ENCODE results near the gene ATXN2. TPM values are rescaled to one million over a fixed set of nuclear protein-coding genes. Genes with fewer than 3 reads are reported as not detected.
A peak's percentile ranks its signal among the peaks of the same experiment; 100 is the strongest.
"Not testable (repeated sequence)": the region's sequence is repeated elsewhere in the genome, so short reads cannot be mapped to it uniquely, and the experiment has no call there.

ATXN2 gene
- total RNA-seq, 1 experiment from 2014 or later = 12.8 TPM

DNA sequence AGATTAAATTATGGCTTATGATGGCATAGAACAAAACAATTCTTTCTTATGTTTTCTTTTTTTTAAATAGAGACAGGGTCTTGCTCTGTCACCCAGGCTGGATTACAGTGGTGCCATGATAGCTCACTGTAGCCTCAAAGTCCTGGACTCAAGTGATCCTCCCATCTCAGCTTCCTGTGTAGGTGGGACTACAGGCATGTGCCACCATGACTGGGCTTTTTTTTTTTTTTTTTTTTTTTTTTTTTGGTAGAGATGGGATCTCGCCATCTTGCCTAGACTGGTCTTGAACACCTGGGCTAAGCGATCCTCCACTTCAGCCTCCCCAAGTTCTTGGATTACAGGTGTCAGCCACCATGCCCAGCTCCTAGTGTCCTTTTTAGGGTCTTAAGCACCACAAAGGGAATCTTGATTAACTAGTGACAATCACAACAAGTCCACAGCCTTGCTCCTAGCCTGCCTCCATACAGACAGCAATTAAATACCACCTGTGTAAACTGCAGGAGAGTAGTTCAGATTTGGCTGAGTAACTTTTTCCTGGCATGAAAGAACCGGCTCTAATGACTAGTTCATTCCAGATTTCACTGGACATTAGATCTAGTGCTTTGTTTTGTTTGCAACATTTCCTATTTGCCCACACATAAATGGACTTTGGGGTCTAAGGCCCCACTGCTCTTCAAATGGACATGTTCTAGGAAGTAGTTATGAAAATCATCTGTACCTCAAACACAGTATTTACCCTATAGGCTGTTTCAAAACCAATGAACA, 131.8 kb downstream of the ATXN2 start:
- in situ Hi-C loops (cut with HindIII; ENCODE audit: low pct_unique_long_range_greater_than_20kb, low sequenced_read_pairs) = no loop called here
- peak; percentile 29 for DNase-seq (ENCODE audit: low read depth, low spot score)

DNA sequence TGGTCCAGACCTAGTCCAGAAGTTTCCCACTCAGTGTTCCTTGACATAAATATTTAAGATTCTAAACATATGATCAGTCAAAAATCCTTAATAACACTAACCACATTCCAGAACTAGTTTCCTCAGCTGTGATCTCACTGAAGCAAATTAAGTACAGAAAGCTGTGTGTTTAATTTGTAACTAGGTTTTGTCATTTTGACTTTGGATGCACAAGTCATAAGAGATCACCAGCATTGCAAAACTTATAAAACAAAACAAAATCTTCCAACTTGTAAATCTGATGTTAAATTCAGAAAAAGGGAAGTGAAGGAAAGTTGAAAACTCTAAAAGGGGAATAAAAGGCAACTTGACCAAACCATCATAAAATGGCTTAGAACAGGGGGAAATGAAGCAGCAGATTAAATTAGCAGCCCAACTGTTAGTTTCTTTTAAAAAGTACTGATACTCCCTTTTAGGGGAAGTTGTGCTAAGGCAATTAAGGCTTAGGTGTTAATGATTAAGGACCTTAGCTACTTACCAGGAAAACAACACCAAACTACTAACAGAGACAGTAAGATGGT, 136.8 kb downstream of the ATXN2 start:
- in situ Hi-C loops (cut with HindIII; ENCODE audit: low pct_unique_long_range_greater_than_20kb, low sequenced_read_pairs) = no loop called here
- no peak for DNase-seq (ENCODE audit: low read depth, low spot score)

DNA sequence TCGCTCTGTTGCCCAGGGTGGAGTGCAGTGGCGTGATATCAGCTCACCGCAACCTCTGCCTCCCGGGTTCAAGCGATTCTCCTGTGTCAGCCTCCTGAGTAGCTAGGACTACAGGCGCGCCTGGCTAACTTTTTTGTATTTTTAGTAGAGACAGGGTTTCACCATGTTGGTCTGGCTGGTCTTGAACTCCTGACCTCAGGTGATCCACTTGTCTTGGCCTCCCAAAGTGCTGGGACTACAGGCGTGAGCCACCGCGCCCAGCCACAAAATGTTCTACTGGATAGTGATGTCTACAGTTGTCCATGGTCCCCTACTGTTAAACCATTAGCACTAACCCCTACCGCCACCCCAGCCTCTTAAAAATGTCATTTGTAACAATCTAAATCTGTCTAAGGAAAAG, 139.0 kb downstream of the ATXN2 start:
- in situ Hi-C loops (cut with HindIII; ENCODE audit: low pct_unique_long_range_greater_than_20kb, low sequenced_read_pairs); DNase-seq (ENCODE audit: low read depth, low spot score): not testable (repeated sequence)

DNA sequence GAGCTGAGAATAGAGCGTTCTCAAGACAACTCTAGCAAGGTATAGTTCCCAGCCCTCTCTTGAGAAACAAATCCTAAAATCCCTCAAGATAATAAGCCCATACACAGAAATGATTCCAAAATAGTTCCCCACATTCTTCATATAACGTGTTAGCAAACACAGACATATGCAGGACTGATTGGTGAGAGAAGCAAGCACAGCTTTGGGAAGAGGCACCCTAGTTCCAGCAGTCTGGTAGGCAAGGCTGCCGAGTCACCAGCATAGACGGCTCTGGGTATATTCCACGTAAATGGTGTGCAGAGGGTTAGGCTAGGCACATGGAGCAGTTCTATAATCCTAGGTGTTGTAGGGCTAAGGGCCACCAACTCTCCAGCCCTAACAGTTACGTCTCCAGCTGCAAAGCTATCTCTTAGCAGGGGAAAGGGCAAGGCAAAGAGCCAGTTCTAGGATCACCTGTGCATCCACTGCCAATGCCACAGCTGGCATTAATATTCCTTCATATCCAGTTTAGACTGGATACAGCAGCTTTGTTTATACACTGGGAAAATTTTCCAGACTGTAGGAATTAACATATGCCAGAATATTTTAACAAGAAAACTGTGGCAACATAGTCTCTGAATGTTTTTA, 140.5 kb downstream of the ATXN2 start:
- DNase-seq (ENCODE audit: low read depth, low spot score) = no peak
- in situ Hi-C loops (cut with HindIII; ENCODE audit: low pct_unique_long_range_greater_than_20kb, low sequenced_read_pairs) = no loop called here

GRCh38 chr12:111457577-111457976, 141.5 kb downstream of the ATXN2 start:
- in situ Hi-C loops (cut with HindIII; ENCODE audit: low pct_unique_long_range_greater_than_20kb, low sequenced_read_pairs) = no loop called here
- DNase-seq (ENCODE audit: low read depth, low spot score) = no peak

GRCh38 chr12:111457071-111457470, 142.0 kb downstream of the ATXN2 start:
- in situ Hi-C loops (cut with HindIII; ENCODE audit: low pct_unique_long_range_greater_than_20kb, low sequenced_read_pairs) = no loop called here
- no peak for DNase-seq (ENCODE audit: low read depth, low spot score)

GRCh38 chr12:111455448-111456320, 143.4 kb downstream of the ATXN2 start:
- in situ Hi-C loops (cut with HindIII; ENCODE audit: low pct_unique_long_range_greater_than_20kb, low sequenced_read_pairs) = no loop called here

DNA sequence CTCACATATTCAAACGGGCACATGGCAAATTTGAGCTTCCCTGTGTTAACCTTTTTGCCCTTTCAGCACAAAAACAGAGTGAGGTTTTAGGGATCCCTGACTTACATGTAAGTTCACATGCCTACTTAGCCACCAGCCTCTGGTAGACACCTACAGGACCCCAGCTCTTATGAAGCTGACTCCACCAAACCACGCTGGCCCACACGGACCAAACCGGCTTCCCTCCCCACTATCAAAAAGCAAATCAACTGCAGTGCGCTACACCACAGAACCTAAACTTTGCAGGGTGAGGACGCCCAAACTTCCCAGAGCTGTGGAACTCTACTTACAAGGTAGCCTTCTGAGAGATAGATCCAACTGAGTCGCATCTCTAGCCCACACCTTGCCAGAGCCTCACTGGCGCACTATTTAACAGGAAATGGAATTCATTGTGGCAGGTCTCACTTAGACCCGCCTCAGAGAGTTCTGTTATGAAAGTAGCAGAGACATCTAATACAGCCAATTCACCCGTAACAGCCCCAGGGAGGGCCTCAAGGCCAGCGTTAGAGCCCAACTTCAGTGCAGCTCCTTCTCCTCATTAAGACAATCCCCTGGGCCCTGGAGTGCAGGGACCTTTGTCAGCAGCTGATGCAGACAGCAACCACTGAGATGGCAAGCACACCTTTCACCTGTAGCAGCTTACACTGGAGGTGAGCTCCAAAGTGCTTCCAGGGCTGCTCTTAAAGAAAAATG, 144.2 kb downstream of the ATXN2 start:
- no peak for DNase-seq (ENCODE audit: low read depth, low spot score)
- in situ Hi-C loops (cut with HindIII; ENCODE audit: low pct_unique_long_range_greater_than_20kb, low sequenced_read_pairs) = no loop called here

More at GRCh38 chr12:111455448-111456320, 143.4 kb downstream of the ATXN2 start:
- DNase-seq (ENCODE audit: low read depth, low spot score) = peak; percentile 48

GRCh38 chr12:111454311-111454710, 144.8 kb downstream of the ATXN2 start:
- in situ Hi-C loops (cut with HindIII; ENCODE audit: low pct_unique_long_range_greater_than_20kb, low sequenced_read_pairs) = no loop called here
- DNase-seq (ENCODE audit: low read depth, low spot score) = no peak

DNA sequence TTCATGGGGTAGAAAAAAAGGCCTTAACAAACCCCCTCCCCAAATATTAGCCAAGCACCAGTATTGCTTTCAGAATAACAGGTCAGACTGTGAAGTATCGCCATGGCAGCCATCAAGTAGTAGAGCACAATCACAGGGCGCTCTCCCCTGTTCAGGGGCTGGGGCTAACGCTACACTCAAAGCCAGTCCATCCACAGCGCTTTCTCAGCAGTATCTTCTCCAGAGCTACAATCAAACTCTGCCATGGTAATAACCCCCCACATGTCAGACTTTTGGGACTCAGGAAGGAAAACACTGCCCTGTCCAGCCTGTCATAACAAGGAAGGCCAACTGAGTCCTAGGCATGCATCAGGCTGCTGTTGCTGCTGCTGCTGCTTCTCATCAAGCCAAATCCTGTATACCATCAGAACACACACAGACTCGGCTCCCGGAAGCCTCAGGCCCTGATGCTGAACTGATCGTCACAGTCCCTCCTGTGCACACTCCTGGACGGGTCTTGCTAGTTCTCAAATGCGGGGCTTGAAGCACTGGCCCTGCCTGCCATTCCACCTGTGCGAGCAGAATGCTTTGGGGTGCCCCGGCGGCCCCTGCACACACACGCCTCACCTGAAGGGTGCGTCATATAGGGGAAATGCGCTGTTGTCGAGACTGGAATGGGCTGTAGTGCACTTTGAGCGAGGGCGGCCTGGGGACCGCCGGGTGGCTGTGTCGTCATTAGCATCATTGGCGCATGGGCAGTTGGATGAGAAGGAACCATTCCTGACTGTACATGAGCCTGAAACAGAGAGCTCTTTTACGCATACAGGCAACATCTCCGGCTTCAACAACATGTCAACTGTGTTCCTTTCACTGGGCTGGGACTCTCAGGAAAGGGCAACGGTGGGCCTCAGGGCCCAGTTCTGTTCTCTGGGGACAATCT, 145.8 kb downstream of the ATXN2 start:
- DNase-seq (ENCODE audit: low read depth, low spot score) = no peak
- in situ Hi-C loops (cut with HindIII; ENCODE audit: low pct_unique_long_range_greater_than_20kb, low sequenced_read_pairs) = no loop called here

- in situ Hi-C loops (cut with HindIII; ENCODE audit: low pct_unique_long_range_greater_than_20kb, low sequenced_read_pairs) = no loop called here
- DNase-seq (ENCODE audit: low read depth, low spot score) = peak; percentile 86
These were observed 147.4 kb downstream of the ATXN2 start for GRCh38 chr12:111451649-111452129.

DNA sequence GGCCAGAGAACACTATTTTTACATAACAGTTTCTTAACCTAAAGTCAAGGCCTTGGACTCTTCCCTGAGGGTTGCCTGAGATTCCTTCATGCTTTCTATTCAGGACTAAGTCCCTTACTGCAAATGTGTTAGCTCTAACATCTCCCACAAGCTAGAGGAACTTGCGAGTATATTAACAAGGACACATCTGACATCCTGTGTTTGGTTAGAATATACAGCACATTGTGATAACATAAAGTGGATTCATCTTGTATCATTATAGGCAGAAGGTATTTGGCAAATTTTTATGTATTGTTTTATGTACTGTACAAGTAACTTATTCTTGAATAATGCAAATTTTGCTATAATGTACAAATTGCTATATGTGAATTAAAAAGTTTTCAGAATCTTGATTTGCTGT, 147.9 kb downstream of the ATXN2 start:
- no peak for DNase-seq (ENCODE audit: low read depth, low spot score)
- in situ Hi-C loops (cut with HindIII; ENCODE audit: low pct_unique_long_range_greater_than_20kb, low sequenced_read_pairs) = no loop called here

- DNase-seq (ENCODE audit: low read depth, low spot score) = no peak
- in situ Hi-C loops (cut with HindIII; ENCODE audit: low pct_unique_long_range_greater_than_20kb, low sequenced_read_pairs) = no loop called here
These were observed 148.4 kb downstream of the ATXN2 start for GRCh38 chr12:111450676-111451075.

- DNase-seq (ENCODE audit: low read depth, low spot score) = no peak
- in situ Hi-C loops (cut with HindIII; ENCODE audit: low pct_unique_long_range_greater_than_20kb, low sequenced_read_pairs) = no loop called here
These were observed 150.0 kb downstream of the ATXN2 start for GRCh38 chr12:111448846-111449790.

DNA sequence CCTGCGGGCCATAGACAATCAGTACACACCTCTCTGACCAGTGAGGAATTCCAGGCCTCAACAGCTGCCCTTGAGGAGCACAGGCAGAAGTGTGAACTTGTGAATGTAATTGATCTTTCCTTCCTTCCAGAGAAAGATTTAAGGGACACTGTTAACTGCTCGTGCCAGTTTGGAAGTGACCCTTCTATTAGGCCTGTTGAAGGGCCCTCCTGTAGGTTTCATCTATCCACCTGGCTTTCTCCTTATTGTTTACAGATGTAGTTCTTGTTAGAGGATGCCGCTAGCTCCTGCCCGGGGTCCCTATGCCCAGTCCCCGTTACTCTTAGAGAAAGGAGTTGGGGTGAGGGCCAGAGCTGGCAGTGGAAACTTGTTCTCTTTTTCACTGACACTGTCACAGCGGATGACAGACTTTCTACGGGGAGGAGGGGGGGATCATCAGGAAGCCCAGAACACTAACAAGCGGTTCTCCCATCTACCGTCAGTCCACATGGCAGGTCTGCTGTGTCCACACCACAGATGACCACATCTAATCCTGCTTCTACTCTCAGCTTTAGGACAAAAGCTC, 150.8 kb downstream of the ATXN2 start:
- in situ Hi-C loops (cut with HindIII; ENCODE audit: low pct_unique_long_range_greater_than_20kb, low sequenced_read_pairs) = no loop called here
- DNase-seq (ENCODE audit: low read depth, low spot score) = no peak
